Esophagus (tissue), 2 donors: ENCODE results near the gene KDM3A. TPM values are rescaled to one million over a fixed set of nuclear protein-coding genes. Genes with fewer than 3 reads are reported as not detected.

Experiments used
- H3K27ac ChIP-seq, 2 donors: one replicate each; pipeline ENCODE4 v1.5.1; 2013; ENCODE audit warnings: low read depth in 2 of 2, mild to moderate bottlenecking in 2 of 2, inconsistent platforms in 1 of 2, low read length in 1 of 2, moderate library complexity in 1 of 2
- H3K27me3 ChIP-seq, 2 donors: one replicate each; pipeline ENCODE4 v1.6.1; 2013; ENCODE audit warnings: low read length in 2 of 2, control low read depth in 1 of 2, mild to moderate bottlenecking in 1 of 2; ENCODE audit not compliant: insufficient read depth in 2 of 2, control insufficient read depth in 1 of 2
- H3K36me3 ChIP-seq, 2 donors: one replicate each; pipeline ENCODE4 v1.6.1; 2013; ENCODE audit warnings: low read length in 1 of 2; ENCODE audit not compliant: control insufficient read depth in 2 of 2, insufficient read depth in 2 of 2
- H3K4me1 ChIP-seq, 2 donors: one replicate each; pipeline ENCODE4 v1.6.1; 2013; ENCODE audit warnings: low read length in 1 of 2; ENCODE audit not compliant: control insufficient read depth in 2 of 2, insufficient read depth in 2 of 2
- H3K4me3 ChIP-seq, 2 donors: one replicate each; pipeline ENCODE4 v1.5.1; 2013; ENCODE audit warnings: low read length in 2 of 2, mild to moderate bottlenecking in 2 of 2, low read depth in 1 of 2, moderate library complexity in 1 of 2
- H3K9me3 ChIP-seq, 2 donors: one replicate each; pipeline ENCODE4 v1.6.1; 2013; ENCODE audit warnings: mild to moderate bottlenecking in 2 of 2, low read depth in 1 of 2, low read length in 1 of 2, moderate library complexity in 1 of 2; ENCODE audit not compliant: control insufficient read depth in 2 of 2, insufficient read depth in 1 of 2
- WGBS, 2 donors: extraction: QIAGEN DNeasy Blood & Tissue Kit; methylation state at CpG; one replicate each; pipeline ENCODE4 v1.1.7; 2013; 5-methylcytosine and 5-hydroxymethylcytosine counted together
- polyA plus RNA-seq, 2 donors: library from polyadenylated mRNA; stranded (reverse); fragments of 200-250 nt; gene quantifications; one replicate each; pipeline ENCODE4 v1.2.3, GENCODE V29; 2013
- donor health status: healthy with polysubstance abuse.
- donor health status: Bipolar disorder and iron deficiency.

The KDM3A gene
- polyA plus RNA-seq, 2 donors: 20.4 to 32.3 TPM

GRCh38 chr2:86430368-86430767, 10.8 kb upstream of the KDM3A start:
- Histone ChIP-seq H3K27me3 (no peaks in the 10 kb centered on the region), H3K4me3 (no peak overlapping the region), H3K4me1 (no peaks in the 10 kb centered on the region), H3K9me3 (peaks cover 0 to 5% of the 10 kb centered on the region in 2 donors), H3K36me3 (no peaks in the 10 kb centered on the region), H3K27ac (no peak overlapping the region)
- 100% methylated on average over 1 of the region's 1 CpG for WGBS, 2 donors

DNA sequence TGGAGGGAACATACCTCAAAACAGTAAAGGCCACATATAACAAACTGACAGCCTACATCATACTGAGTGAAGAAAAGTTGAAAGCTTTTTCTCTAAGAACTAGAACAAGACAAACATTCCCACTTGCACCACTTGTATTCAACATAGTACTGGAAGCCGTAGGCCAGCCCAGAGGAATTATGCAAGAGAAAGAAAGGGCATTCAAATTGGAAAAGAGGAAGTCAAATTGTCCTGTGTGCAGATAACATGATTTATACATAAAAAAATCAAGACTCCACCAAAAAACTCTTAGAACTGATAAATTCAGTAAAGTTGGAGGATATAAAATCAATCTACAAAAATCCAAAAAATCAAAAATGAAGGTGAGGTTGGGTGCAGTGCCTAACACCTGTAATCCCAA, 8.0 kb upstream of the KDM3A start:
- peaks cover 3 to 7% of the 10 kb centered on the region in 2 donors for H3K9me3 ChIP-seq
- no peak overlapping the region for H3K4me3 ChIP-seq
- no peaks in the 10 kb centered on the region for H3K27me3 ChIP-seq
- WGBS, 2 donors: 73 to 76% methylated on average over 1 of the region's 1 CpG
- H3K36me3 ChIP-seq: no peaks in the 10 kb centered on the region
- no peak overlapping the region for H3K27ac ChIP-seq
- H3K4me1 ChIP-seq: no peaks in the 10 kb centered on the region

DNA sequence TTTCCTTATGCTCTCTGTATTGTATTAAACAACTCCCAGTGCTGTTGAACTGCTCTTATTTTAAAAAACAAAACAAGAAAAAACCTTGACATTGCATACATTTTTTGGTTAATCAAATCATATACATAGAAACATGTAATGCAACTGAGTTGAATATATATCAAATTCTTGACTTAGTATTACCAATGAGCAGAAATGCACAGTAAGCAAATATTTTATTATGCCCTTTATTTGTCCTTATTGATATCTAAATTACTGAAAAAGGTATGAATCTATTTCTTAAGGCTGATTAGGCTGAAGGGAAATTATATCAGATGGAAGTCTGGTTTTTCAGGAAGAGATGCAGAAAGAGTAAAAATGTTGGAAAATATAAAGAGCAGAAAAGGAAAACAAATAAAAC, 6.9 kb upstream of the KDM3A start:
- Histone ChIP-seq H3K9me3 (peaks cover 3% of the 10 kb centered on the region in 2 donors), H3K27me3 (no peaks in the 10 kb centered on the region), H3K36me3 (no peaks in the 10 kb centered on the region), H3K4me3 (no peak overlapping the region), H3K27ac (no peak overlapping the region), H3K4me1 (no peaks in the 10 kb centered on the region)

- Histone ChIP-seq H3K9me3 (peaks cover 2 to 3% of the 10 kb centered on the region in 2 donors), H3K4me1 (no peaks in the 10 kb centered on the region), H3K4me3 (no peak overlapping the region), H3K36me3 (no peaks in the 10 kb centered on the region), H3K27ac (no peak overlapping the region), H3K27me3 (no peaks in the 10 kb centered on the region)
- WGBS, 2 donors: 94 to 95% methylated on average over 4 of the region's 4 CpGs
Measured at GRCh38 chr2:86435531-86435930, 5.6 kb upstream of the KDM3A start.

DNA sequence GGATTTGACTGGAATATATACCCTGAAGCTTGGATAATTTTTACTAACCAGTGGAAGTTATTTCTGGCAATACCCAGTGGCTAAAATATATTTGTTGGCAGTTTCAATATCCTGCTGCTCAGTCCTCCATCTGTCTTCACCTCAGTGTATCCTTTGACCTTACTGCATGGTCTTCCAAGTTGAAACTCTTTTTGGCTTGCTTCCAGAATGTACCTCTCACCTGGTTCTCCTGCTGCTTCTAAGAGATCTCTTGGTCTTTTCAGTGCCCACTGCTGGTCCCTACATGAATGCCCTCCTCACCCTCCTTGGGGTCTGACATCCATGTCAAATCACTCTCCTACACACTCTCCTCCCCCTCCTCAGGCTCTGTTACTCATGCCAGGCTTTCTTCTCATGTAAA, 4.8 kb upstream of the KDM3A start:
- Histone ChIP-seq H3K9me3 (peaks cover 2 to 3% of the 10 kb centered on the region in 2 donors), H3K27ac (no peak overlapping the region), H3K4me3 (no peak overlapping the region), H3K27me3 (no peaks in the 10 kb centered on the region), H3K36me3 (no peaks in the 10 kb centered on the region), H3K4me1 (no peaks in the 10 kb centered on the region)

- no peak overlapping the region for H3K4me3 ChIP-seq
Measured at GRCh38 chr2:86439879-86440630, 1.1 kb upstream of the KDM3A start.

DNA sequence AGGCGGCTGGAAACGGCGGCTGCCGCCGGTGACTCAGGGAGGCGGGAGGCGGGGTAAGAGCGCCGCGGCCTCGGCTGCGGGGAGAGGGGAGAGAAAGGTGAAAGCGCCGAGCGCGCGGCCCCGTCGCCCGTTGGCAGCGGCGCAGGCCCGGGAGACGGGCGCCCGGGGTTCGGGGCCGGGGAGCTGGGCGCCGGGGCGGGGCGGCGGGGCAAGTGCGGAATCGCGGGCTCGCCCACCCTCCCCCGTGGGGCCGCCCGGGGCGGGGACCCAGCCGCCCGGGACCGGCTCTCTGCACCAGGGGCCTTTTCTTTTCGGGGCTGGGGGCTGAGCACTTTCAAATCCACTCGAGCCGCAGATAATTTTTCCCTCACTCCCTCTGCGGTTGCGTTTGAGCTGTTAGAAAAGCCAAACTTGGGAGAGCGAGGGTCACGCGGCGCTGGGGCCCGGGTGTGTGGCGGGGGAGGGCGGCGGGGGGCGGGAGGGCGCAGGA, 266 bp downstream of the KDM3A start:
- no peaks in the 10 kb centered on the region for H3K27me3 ChIP-seq
- WGBS, 2 donors: 1% methylated on average over 35 to 59 of the region's 59 CpGs

More at GRCh38 chr2:86439879-86440630, 1.1 kb upstream of the KDM3A start:
- peaks cover 2 to 3% of the 10 kb centered on the region in 2 donors for H3K9me3 ChIP-seq
- H3K4me1 ChIP-seq: peaks cover 3 to 5% of the 10 kb centered on the region in 2 donors
- no peaks in the 10 kb centered on the region for H3K36me3 ChIP-seq
- WGBS, 2 donors: 92% methylated on average over 3 of the region's 3 CpGs
- no peaks in the 10 kb centered on the region for H3K27me3 ChIP-seq
- H3K27ac ChIP-seq: peak overlapping the region in 1 of 2 donors; percentile 100

GRCh38 chr2:86441882-86442641, 891 bp downstream of the KDM3A start:
- peaks cover 2% of the 10 kb centered on the region in 2 donors for H3K9me3 ChIP-seq
- peak overlapping the region; percentile 79 to 91 for H3K4me3 ChIP-seq
- peak overlapping the region; percentile 99 to 100 for H3K27ac ChIP-seq
- peaks cover 3 to 5% of the 10 kb centered on the region in 2 donors for H3K4me1 ChIP-seq
- H3K36me3 ChIP-seq: no peaks in the 10 kb centered on the region
- 0% methylated on average over 51 to 53 of the region's 53 CpGs for WGBS, 2 donors
- no peaks in the 10 kb centered on the region for H3K27me3 ChIP-seq

More for the DNA sequence above, 266 bp downstream of the KDM3A start:
- Histone ChIP-seq H3K4me1 (peaks cover 3 to 5% of the 10 kb centered on the region in 2 donors), H3K27ac (peak overlapping the region; percentile 99 to 100), H3K4me3 (peak overlapping the region; percentile 54 to 79), H3K9me3 (peaks cover 2 to 3% of the 10 kb centered on the region in 2 donors), H3K36me3 (no peaks in the 10 kb centered on the region)

DNA sequence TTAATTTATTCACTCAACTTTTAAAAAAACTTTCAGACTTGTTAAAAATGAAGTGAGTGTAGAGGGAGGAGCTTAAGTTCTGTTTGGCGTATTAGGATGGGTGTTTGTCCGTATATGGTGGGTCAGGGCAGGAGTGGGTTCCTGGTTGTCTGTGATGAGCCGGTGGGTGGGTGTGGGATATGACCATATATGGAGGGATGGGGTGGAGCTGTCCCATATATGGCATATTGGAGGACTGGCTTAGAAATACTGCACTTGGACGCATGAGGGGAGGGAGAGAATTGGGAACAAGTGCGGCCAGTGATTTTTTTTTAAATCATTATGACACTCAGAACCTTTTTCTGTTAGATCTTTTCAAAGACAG, 1.5 kb downstream of the KDM3A start:
- Histone ChIP-seq H3K4me1 (peaks cover 3 to 5% of the 10 kb centered on the region in 2 donors), H3K27me3 (no peaks in the 10 kb centered on the region), H3K9me3 (no peaks in the 10 kb centered on the region), H3K36me3 (no peaks in the 10 kb centered on the region), H3K4me3 (peak overlapping the region; percentile 35 to 79), H3K27ac (peak overlapping the region; percentile 99 to 100)
- 0 to 1% methylated on average over 5 of the region's 5 CpGs for WGBS, 2 donors
